HT1080 (cell line): ENCODE data around the gene RAB3GAP1. TPM values are rescaled to one million over a fixed set of nuclear protein-coding genes. Genes with fewer than 3 reads are reported as not detected.

Experiments used
- DNase-seq: peaks from one replicate; pipeline ENCODE4 v3.0.0-alpha.2; 2015; ENCODE audit warnings: low read depth
- small RNA-seq: library from RNA; depleted of rRNA; stranded (forward); fragments of <200 nt; gene quantifications from one replicate; pipeline ENCODE3, GENCODE V24; 2014
- total RNA-seq: library from RNA; depleted of rRNA; stranded (reverse); fragments of >200 nt; shearing (Covaris generic); gene quantifications from 2 replicates; pipeline ENCODE4 v1.2.3, GENCODE V29; 2014; rRNA removed

RAB3GAP1 gene
- total RNA-seq, 1 experiment from 2014 or later, result 31.2 TPM

DNA sequence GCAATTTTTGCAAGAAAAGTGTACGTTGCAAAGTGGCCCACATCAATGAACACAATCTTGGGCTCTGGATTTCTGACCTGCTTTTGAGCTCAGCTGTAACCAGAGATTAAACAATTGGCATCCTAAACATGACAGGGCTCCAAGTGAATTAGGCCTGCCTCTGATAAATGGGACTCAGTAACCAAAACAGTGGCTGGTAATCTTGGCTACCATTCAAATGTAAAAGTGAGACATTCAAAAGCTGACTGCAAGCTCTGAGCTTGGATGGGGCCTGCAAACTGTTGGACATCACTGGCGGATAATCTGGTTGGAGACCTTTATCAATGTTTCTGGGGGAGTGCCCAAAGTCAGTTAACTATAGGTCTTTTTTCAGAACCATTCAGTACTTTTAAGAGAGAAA is 160.7 kb downstream of the RAB3GAP1 start:
- DNase-seq, result no peak

DNA sequence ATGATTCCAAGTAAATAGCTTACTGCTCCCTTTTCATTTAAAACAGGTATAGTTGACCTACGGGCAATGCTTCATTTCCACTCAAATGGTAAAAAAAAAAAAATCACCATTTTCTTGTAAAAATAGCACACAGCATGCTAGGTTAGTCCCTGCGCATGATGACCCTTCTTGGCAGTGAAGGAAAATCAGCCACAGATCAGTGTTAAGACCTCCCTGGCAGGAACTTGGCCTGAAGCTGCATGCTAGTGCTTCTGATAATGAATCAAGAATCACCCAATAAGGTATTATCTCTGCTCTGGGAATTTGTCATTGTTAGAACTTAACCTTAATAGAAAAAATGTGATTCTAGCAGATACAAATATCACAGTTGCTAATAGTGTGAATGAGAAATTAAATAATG is 166.3 kb downstream of the RAB3GAP1 start:
- DNase-seq, result no peak

DNA sequence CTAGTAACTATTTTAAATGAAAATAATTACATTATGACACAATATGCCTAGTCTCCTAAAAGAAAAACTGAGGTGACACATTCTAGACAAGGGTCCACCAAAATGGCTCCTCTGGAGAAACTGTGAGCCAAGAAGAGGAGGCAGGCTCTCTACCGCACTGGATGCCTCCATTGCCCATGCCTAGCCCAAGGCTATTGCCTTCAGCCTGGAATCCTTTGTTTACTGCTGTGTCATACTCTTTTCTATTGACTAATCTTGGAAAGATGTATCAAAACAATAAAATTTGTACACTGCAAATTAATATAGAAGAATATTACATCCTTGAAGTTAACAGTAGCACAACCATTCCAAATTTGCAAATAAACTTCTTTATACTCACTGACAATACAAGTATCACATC is 167.1 kb downstream of the RAB3GAP1 start:
- no peak for DNase-seq

Small RNA genes within 50 kb of the gene (small RNA-seq; reads per million reads assigned to genes)
- gene SNORA40B, result 0.39 reads per million, percentile 44 among the genes with 10 or more reads in this experiment

Other genes starting within 250 kb of the RAB3GAP1 start
- gene ACMSD, start 213.7 kb upstream of the RAB3GAP1 start, total RNA-seq, result not detected in 2 replicates
- gene CCNT2, start 133.5 kb upstream of the RAB3GAP1 start, total RNA-seq, result 10.8 and 15.6 TPM in 2 replicates
- gene MAP3K19, start 4.8 kb upstream of the RAB3GAP1 start, total RNA-seq, result not detected in 2 replicates